GM18861 (cell line): ENCODE measurements around the gene FAR1.
"Not testable (repeated sequence)": the region's sequence is repeated elsewhere in the genome, so short reads cannot be mapped to it uniquely, and the experiment has no call there.

Experiments used
- ATAC-seq: cut with Tn5 transposase; IDR thresholded peaks from one replicate; pipeline ENCODE4 v1.9.1; 2021; ENCODE audit not compliant: unreplicated experiment

Gene FAR1

DNA sequence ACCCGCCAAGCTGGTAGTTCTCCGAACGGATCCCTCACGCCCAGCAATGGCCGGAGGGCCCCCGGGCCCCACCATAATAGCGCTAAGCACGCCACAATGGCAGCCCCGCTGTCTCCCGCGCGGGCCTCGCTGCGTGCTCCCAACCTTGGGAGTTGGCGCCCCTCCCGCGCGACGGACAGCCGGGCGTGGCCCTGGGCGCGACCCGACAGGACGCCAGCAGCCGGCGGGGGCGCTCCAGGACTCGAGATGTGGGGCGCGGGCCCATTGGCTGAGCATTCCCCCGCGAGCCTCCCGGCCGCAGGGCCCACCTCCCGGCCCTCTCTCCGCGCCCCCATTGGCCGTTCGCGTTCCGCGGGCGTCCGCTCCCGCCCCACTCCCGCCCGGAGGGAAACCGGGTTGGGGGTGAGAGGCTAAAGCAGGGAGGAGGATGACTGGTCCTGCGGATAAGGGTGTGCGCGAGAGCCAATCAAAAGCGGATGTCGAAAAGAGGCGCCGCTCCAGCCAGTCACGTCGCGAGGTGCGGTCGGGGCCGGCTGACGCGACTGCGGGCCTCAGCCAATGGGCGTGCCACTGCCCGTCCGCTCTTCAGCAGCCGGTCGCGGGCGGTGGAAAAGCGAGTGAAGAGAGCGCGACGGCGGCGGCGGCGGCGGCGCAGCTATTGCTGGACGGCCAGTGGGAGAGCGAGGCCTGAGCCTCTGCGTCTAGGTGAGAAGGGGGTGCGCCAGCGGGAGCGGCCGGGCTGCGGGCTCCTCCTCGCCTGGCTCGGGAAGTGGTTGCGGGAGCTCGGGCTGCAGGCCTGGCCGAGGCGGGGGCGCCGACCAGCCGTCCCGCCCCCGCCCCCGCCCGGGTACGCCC, at the start of gene FAR1:
Gene FAR1, plus strand, starts transcription at position 567 of the 855 bp plus-strand sequence. CDS start 26,098 bp downstream, outside the sequence.
- ATAC-seq, result peak; percentile 85

GRCh38 chr11:13620063-13620462, 48.4 kb upstream of the FAR1 start:
- no peak for ATAC-seq

DNA sequence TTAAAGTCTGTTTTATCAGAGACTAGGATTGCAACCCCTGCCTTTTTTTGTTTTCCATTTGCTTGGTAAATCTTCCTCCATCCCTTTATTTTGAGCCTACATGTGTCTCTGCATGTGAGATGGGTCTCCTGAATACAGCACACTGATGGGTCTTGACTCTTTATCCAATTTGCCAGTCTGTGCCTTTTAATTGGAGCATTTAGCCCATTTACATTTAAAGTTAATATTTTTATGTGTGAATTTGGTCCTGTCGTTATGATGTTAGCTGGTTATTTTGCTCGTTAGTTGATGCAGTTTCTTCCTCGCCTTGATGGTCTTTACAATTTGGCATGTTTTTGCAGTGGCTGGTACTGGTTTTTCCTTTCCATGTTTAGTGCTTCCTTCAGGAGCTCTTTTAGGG, 41.6 kb upstream of the FAR1 start:
- not testable (repeated sequence) for ATAC-seq

- not testable (repeated sequence) for ATAC-seq
These were observed 39.8 kb upstream of the FAR1 start for GRCh38 chr11:13628634-13629033.

GRCh38 chr11:13629779-13630178, 38.7 kb upstream of the FAR1 start:
- no peak for ATAC-seq

GRCh38 chr11:13635290-13635689, 33.2 kb upstream of the FAR1 start:
- no peak for ATAC-seq

DNA sequence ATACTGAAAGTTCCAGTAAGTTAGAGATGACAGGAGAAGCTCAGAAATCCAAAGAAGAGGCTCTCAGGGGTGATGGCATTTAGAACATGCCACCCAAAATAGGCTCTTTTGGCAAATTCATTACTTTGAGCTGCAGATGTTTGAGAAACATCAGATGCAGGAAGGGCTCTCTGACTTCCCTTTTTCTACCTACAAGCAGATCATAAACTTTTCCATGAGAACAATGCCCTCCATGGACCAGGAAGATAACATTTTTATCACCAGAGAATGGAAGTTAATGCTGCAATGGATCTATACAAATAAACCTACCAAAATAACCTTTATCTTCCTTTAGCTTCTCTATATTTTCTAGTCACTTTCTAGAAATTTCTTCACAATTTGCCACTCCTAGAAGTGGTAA, 32.7 kb upstream of the FAR1 start:
- no peak for ATAC-seq

DNA sequence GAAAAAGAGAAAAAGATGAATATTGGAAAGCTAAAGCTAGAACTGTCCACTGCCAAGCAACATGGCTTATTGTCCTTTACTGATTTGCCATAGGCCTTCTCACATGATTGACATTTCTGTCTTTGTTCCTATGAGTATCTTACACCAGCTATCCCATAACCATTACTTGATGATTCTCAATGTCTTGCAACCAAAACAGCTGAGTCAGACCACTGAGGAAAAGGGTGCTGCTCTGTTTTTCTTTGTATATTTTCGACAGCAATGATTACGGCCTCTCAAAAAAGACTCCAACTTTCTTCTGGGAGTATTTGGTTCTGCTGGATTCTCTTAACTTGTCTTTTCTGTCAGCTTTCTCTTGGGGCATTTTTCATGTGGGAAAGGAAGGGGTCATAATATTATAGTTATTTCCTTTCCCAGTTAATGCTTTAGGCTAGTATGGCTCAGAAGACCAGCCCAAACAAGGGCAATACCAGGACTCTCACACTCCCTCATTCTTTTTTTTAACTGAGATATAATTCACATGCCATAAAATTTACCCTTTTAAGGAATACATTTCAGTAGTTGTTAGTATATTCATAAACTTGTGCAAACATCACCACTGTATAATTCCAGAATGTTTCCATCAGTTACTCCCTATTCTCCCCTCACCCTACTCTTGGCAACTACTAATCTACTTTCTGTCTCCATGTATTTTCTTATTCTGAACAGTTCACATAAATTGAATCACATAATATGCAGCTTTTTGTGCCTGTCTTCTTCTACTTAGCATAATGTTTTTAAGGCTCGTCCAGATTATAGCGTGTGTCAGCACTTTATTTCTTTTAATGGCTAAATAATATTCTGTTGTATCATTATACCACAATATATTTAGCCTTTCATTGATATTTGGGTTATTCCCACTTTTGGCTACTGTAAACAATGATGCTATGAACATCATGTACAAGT, 31.1 kb upstream of the FAR1 start:
- ATAC-seq, result no peak

DNA sequence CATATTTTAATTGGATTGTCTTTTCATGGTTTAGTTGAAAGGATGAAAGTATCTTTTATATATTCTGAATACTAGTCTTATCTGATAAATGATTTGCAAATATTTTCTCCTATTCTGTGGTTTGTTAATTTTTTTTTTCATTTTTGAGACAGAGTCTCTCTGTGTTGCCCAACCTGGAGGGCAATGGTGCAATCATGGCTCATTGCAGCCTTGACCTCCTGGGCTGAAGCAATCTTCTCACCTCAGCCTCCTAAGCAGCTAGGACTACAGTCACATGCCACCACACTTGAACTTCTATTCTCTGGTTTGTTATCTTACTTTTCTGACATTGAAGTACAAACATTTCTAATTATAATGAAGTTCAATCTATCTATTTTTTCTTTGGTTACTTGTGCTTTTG, 30.0 kb upstream of the FAR1 start:
- no peak for ATAC-seq

GRCh38 chr11:13644997-13645687, 23.3 kb upstream of the FAR1 start:
- ATAC-seq, result no peak

- no peak for ATAC-seq
These were observed 21.1 kb upstream of the FAR1 start for GRCh38 chr11:13647391-13647790.

GRCh38 chr11:13649619-13650018, 18.8 kb upstream of the FAR1 start:
- ATAC-seq, result no peak

GRCh38 chr11:13651515-13651914, 17.0 kb upstream of the FAR1 start:
- not testable (repeated sequence) for ATAC-seq

DNA sequence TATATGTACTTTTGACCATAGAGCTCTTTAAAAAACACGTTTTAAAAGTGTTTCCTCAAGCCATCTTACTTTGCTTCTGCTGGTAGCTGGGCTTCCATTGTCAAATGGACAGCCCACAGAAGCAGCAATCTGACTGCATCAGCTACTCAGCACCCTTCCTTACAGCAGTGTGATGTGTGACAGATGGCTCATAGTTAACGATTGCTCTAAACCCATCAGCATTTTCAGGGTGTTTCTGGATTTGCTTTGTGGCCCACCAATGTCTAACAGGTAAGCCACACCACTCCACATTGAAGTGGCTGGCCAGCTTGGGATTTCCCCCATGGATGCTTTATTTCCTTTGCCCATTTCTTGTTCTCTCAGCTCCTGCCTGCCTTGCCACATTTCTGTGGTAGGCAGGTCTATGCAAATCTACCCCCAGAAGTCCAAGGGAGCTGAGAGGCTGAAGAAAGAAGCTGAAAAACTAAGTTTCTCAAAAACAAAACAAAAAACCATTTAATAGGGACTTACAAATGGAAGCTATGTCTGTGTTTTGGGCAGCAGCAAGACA, 7.3 kb upstream of the FAR1 start:
- no peak for ATAC-seq

DNA sequence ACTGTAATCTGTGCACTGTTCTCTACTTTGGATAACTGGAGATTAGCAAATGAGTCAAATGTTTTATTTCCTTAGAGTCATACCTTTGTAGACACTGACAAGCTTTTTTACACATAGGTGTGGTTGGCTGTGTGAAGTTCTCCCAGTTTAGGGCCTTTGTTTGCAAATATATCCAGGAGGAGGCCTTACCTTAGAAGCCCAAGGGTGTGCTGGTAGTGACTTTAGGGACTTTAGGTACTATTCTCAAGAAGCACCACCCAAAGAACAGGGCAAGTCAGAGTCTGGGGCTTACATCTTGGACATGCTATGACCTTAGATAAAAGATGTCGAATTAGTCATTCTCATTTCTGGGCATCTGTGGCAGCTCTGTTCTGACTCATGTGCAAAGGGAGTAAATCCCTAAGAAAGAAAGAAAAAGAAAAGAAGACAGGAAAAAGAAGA, 4.8 kb upstream of the FAR1 start:
- no peak for ATAC-seq

GRCh38 chr11:13664351-13664750, 4.1 kb upstream of the FAR1 start:
- ATAC-seq, result no peak

GRCh38 chr11:13666708-13667107, 1.8 kb upstream of the FAR1 start:
- ATAC-seq, result no peak

DNA sequence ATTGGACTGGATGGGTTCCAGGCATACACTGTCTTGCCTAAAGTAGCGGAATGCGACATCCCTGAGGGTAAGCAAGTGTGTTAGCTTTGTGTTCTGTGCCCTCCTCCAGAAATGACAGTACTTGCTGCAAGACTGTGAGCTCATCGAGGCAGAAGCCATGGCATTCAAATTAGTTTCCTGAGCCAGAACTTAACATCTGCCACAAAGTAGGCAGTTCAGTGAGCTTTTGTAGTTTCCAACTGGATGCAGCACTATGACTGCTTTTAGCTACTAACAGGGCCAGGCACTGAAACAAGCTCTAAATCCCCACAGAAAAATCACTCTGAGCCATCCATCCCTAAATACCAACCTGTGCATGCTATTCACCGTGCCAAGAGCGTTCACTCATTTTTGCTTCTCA, 1.2 kb upstream of the FAR1 start:
- ATAC-seq, result no peak

DNA sequence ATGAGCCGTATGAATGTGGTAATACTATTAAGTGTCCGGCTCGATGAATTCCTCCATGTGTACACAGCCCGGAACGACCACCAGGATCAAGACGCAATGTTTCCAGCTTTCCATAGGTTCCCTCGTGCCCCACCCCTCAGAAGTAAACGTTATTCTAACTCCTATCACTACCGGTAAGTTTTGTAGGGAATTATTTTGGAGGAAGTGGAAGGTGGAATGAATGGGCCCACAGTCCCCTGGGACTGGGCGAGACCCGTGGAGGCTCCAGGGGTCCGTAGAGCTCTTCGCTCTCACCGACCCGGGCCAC, 720 bp upstream of the FAR1 start:
- ATAC-seq, result no peak

DNA sequence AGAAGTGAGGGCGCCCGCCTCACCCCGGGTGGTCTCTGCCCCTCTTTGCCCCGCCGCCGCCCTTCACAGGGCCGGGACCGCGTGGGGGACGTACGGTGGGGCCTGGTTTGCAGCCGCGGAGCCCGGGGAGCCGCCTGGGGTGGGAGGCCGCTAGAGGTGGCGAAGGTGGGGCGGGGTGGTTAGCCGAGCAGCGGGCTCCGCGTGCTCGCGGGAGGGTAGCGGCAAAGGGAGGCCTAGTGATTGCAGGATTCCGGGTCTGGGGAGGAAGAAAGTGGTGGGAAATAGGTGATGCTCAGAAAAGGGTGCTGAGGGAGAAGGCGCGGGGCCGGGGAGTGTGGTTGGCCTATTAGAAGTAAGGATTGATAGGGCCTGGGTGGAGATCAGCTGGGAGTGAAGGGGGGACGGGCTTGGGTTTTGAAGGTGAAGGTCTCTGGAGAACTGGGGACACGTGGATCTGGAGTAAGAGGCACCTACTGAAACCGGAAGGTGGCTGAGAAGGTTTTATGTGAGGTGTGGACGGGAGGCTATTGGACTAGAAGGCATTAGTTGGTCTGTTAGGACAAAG, 571 bp downstream of the FAR1 start:
- ATAC-seq, result peak; percentile 0
